Measurements from ENCODE around the gene GSE1.

GRCh38 chr16:85652431-85653221 is 39.5 kb downstream of the GSE1 start:
- TF ChIP-seq ELF1 (tag; IDR thresholded peaks at IDR 0.05) (no peak), SMC3 (conservative IDR thresholded peaks at IDR 0.05; ENCODE audit: insufficient read depth, low read depth, low read length) (no peak), ZBTB8A (IDR thresholded peaks at IDR 0.05; ENCODE audit: partially characterized antibody) (no peak), ZNF668 (CRISPR knock-in tag; IDR thresholded peaks at IDR 0.05) (no peak)
- TF ChIP-seq, protein P1, sequence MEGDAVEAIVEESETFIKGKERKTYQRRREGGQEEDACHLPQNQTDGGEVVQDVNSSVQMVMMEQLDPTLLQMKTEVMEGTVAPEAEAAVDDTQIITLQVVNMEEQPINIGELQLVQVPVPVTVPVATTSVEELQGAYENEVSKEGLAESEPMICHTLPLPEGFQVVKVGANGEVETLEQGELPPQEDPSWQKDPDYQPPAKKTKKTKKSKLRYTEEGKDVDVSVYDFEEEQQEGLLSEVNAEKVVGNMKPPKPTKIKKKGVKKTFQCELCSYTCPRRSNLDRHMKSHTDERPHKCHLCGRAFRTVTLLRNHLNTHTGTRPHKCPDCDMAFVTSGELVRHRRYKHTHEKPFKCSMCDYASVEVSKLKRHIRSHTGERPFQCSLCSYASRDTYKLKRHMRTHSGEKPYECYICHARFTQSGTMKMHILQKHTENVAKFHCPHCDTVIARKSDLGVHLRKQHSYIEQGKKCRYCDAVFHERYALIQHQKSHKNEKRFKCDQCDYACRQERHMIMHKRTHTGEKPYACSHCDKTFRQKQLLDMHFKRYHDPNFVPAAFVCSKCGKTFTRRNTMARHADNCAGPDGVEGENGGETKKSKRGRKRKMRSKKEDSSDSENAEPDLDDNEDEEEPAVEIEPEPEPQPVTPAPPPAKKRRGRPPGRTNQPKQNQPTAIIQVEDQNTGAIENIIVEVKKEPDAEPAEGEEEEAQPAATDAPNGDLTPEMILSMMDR (IDR thresholded peaks at IDR 0.05 in 2 of 3, conservative IDR thresholded peaks at IDR 0.05 in 1 of 3; ENCODE audit: insufficient read depth in 2 of 3, low read depth in 1 of 3, low read length in 3 of 3), result no peak
